CD14-positive monocyte (primary cell): ENCODE results near the gene SCCPDH. TPM values are rescaled to one million over a fixed set of nuclear protein-coding genes. Genes with fewer than 3 reads are reported as not detected.
A peak's percentile ranks its signal among the peaks of the same experiment; 100 is the strongest.

ENCODE experiments used
- DNase-seq, 3 donors: peaks; one replicate each; pipeline ENCODE4 v3.0.0-alpha.2; 2011 to 2022
- H2AFZ ChIP-seq: 2 replicates; pipeline ENCODE4 v1.6.0; 2012; ENCODE audit warnings: mild to moderate bottlenecking, low read depth, low read length, inconsistent platforms; ENCODE audit not compliant: insufficient read depth, poor library complexity, severe bottlenecking
- H3K27ac ChIP-seq, 2 donors: 1 replicate in 1 of 2; 2 replicates in 1 of 2; pipeline ENCODE4 v1.5.1; 2012 to 2013; ENCODE audit warnings: low read length in 2 of 2, control low read depth in 1 of 2, inconsistent platforms in 1 of 2, low read depth in 1 of 2, mild to moderate bottlenecking in 1 of 2
- H3K27me3 ChIP-seq, 2 donors: one replicate each; pipeline versions ENCODE4 v1.6.0 to v1.6.1; 2011 to 2013; ENCODE audit warnings: low read length in 2 of 2; ENCODE audit not compliant: control insufficient read depth in 2 of 2, insufficient read depth in 2 of 2
- H3K36me3 ChIP-seq, 2 donors: replicated peaks in 1 of 2; 1 replicate in 1 of 2; 2 replicates in 1 of 2; pipeline versions ENCODE4 v1.5.1 to v1.6.1; 2012 to 2013; ENCODE audit warnings: low read length in 2 of 2, control low read depth in 1 of 2, inconsistent platforms in 1 of 2, mild to moderate bottlenecking in 1 of 2; ENCODE audit not compliant: insufficient read depth in 2 of 2, control insufficient read depth in 1 of 2
- H3K4me1 ChIP-seq, 2 donors: 1 replicate in 1 of 2; 2 replicates in 1 of 2; pipeline versions ENCODE4 v1.5.1 to v1.6.1; 2012 to 2013; ENCODE audit warnings: low read length in 2 of 2, control low read depth in 1 of 2, inconsistent platforms in 1 of 2, mild to moderate bottlenecking in 1 of 2, moderate library complexity in 1 of 2; ENCODE audit not compliant: insufficient read depth in 2 of 2, control insufficient read depth in 1 of 2
- H3K4me2 ChIP-seq: replicated peaks from 2 replicates; pipeline ENCODE3; 2012; ENCODE audit warnings: low read length, moderate library complexity, mild to moderate bottlenecking; ENCODE audit not compliant: poor library complexity, severe bottlenecking; ENCODE audit errors: extremely low read depth
- H3K4me3 ChIP-seq, 3 experiments: fragments of 200-600 bp in 1 of 3; sonication (generic) in 1 of 3; replicated peaks in 1 of 3; 1 replicate in 2 of 3; 2 replicates in 1 of 3; pipeline ENCODE4 v1.5.1; 2011 to 2013; ENCODE audit warnings: low read length in 3 of 3, mild to moderate bottlenecking in 3 of 3, control low read depth in 2 of 3, low read depth in 2 of 3, inconsistent platforms in 1 of 3, moderate library complexity in 1 of 3
- H3K79me2 ChIP-seq: 2 replicates; pipeline ENCODE4 v1.6.0; 2012; ENCODE audit warnings: mild to moderate bottlenecking, control low read depth, inconsistent platforms, low read length, moderate library complexity; ENCODE audit not compliant: insufficient read depth
- H3K9ac ChIP-seq: 2 replicates; pipeline ENCODE4 v1.6.0; 2017; ENCODE audit warnings: low read length, mild to moderate bottlenecking; ENCODE audit not compliant: insufficient read depth, poor library complexity, severe bottlenecking
- H3K9me3 ChIP-seq, 2 donors: replicated peaks in 1 of 2; 1 replicate in 1 of 2; 2 replicates in 1 of 2; pipeline versions ENCODE4 v1.5.1 to v1.6.1; 2012 to 2013; ENCODE audit warnings: low read length in 2 of 2, control low read depth in 1 of 2; ENCODE audit not compliant: control insufficient read depth in 1 of 2, insufficient read depth in 1 of 2
- H4K20me1 ChIP-seq: 2 replicates; pipeline ENCODE4 v1.6.0; 2012; ENCODE audit warnings: mild to moderate bottlenecking, low read length, control low read depth, moderate library complexity; ENCODE audit not compliant: insufficient read depth
- H3K27ac Mint-ChIP-seq, 7 donors: one replicate each; pipeline ENCODE4 v1.8.0; 2020; ENCODE audit warnings: mild to moderate bottlenecking in 7 of 7, mixed read lengths in 7 of 7, moderate library complexity in 6 of 7, inconsistent platforms in 2 of 7
- H3K27me3 Mint-ChIP-seq, 3 donors: one replicate each; pipeline ENCODE4 v1.8.0; 2021 to 2022; ENCODE audit warnings: low read depth in 3 of 3, mild to moderate bottlenecking in 3 of 3, mixed read lengths in 3 of 3, moderate library complexity in 3 of 3, inconsistent platforms in 1 of 3
- H3K36me3 Mint-ChIP-seq, 2 donors: one replicate each; pipeline ENCODE4 v1.8.0; 2020; ENCODE audit warnings: mixed read lengths in 2 of 2, inconsistent platforms in 1 of 2, mild to moderate bottlenecking in 1 of 2
- H3K4me1 Mint-ChIP-seq: one replicate; pipeline ENCODE4 v1.8.0; 2020; ENCODE audit warnings: mild to moderate bottlenecking, mixed read lengths
- H3K4me3 Mint-ChIP-seq, 2 donors: one replicate each; pipeline ENCODE4 v1.8.0; 2020; ENCODE audit warnings: mild to moderate bottlenecking in 2 of 2, mixed read lengths in 2 of 2, moderate library complexity in 1 of 2
- H3K9me3 Mint-ChIP-seq, 7 donors: one replicate each; pipeline ENCODE4 v1.8.0; 2020 to 2022; ENCODE audit warnings: mixed read lengths in 7 of 7, mild to moderate bottlenecking in 6 of 7, moderate library complexity in 6 of 7, inconsistent platforms in 2 of 7
- WGBS: methylation state at CpG from one replicate; pipeline ENCODE4 v1.1.5; 2013; ENCODE audit warnings: missing lambda C conversion rate; ENCODE audit not compliant: insufficient coverage; 5-methylcytosine and 5-hydroxymethylcytosine counted together
- intact Hi-C, 2 donors: fragments of 100-400 bp; cut with micrococcal nuclease; formaldehyde crosslinking; loops; one replicate each; pipeline versions ENCODE4 v1.15.0 to v1.15.1; 2023
- polyA plus RNA-seq, 3 donors: library from polyadenylated mRNA; depleted of rRNA in 1 of 3; unstranded in 2 of 3; stranded (reverse) in 1 of 3; fragments of 300-500 nt in 2 of 3; fragments of >200 nt in 1 of 3; fragmentation: Illumina TruSeq in 2 of 3; gene quantifications; 1 replicate in 2 of 3; 2 replicates in 1 of 3; pipeline ENCODE4 v1.2.3, GENCODE V29; 2012 to 2021
- TF ChIP-seq, protein P1 (sequence below): fragments of 200-600 bp; IDR thresholded peaks from one replicate; pipeline ENCODE4 v1.8.0; 2022; ENCODE audit warnings: antibody characterized with exemption, mild to moderate bottlenecking

Gene SCCPDH
- polyA plus RNA-seq, 3 donors = 7.3 to 25.3 (median 22.7) TPM

DNA sequence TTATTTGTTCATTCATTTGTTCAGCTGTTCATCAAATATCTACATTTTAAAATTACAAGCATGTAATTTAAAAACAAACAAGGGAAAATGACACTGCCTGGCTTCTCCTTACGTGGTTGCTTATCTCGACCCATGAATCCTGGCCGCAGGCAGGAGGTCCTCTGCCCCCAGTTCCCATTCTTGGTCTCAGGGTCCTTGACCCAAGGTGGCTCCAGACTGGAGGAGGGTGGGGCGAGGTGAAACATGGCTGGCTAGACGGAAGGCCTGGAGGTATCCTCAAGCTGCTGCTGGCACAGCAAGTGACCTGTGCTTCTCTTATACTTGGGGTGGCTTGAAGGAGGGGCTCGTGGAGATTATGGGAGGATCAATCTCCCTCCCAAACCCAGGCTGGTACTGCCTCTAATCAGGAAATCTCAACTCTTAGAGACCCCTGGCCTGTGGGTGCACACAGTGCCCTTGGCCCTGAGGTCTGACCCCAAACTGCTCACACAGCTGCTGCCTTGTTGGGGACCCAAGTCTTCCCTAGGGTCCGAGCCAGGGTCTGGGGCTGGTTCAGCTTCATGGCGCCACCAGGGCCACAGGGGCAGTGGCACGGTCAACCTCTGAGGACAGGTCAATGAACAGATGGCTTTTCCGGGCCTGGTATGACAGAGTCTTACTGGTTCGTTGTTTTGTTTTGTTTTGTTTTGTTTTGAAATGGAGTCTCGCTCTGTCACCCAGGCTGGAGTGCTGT is 63.7 kb downstream of the SCCPDH start:
- Histone ChIP-seq H3K4me2 (no peak overlapping the region), H3K4me1 (peaks cover 14 to 23% of the 10 kb centered on the region in 2 donors), H3K27ac (no peak overlapping the region), H4K20me1 (no peaks in the 10 kb centered on the region), H3K27me3 (no peaks in the 10 kb centered on the region), H3K9ac (no peak overlapping the region), H3K4me3 (no peak overlapping the region), H3K36me3 (no peaks in the 10 kb centered on the region), H2AFZ (no peak overlapping the region), H3K9me3 (peaks cover 5 to 6% of the 10 kb centered on the region in 2 donors), H3K79me2 (no peaks in the 10 kb centered on the region)
- H3K27me3 Mint-ChIP-seq = peaks cover 2 to 7% (median 6%) of the 10 kb centered on the region in 3 donors
- H3K4me1 Mint-ChIP-seq = peaks cover 27% of the 10 kb centered on the region
- TF ChIP-seq, protein P1, sequence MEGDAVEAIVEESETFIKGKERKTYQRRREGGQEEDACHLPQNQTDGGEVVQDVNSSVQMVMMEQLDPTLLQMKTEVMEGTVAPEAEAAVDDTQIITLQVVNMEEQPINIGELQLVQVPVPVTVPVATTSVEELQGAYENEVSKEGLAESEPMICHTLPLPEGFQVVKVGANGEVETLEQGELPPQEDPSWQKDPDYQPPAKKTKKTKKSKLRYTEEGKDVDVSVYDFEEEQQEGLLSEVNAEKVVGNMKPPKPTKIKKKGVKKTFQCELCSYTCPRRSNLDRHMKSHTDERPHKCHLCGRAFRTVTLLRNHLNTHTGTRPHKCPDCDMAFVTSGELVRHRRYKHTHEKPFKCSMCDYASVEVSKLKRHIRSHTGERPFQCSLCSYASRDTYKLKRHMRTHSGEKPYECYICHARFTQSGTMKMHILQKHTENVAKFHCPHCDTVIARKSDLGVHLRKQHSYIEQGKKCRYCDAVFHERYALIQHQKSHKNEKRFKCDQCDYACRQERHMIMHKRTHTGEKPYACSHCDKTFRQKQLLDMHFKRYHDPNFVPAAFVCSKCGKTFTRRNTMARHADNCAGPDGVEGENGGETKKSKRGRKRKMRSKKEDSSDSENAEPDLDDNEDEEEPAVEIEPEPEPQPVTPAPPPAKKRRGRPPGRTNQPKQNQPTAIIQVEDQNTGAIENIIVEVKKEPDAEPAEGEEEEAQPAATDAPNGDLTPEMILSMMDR = no peak
- DNase-seq = no peak
- no peak overlapping the region for H3K27ac Mint-ChIP-seq
- 91% methylated on average over 10 of the region's 12 CpGs for WGBS
- intact Hi-C loops = no loop called here
- no peaks in the 10 kb centered on the region for H3K36me3 Mint-ChIP-seq
- peaks cover 2 to 12% (median 8%) of the 10 kb centered on the region in 7 donors for H3K9me3 Mint-ChIP-seq
- H3K4me3 Mint-ChIP-seq = no peak overlapping the region

DNA sequence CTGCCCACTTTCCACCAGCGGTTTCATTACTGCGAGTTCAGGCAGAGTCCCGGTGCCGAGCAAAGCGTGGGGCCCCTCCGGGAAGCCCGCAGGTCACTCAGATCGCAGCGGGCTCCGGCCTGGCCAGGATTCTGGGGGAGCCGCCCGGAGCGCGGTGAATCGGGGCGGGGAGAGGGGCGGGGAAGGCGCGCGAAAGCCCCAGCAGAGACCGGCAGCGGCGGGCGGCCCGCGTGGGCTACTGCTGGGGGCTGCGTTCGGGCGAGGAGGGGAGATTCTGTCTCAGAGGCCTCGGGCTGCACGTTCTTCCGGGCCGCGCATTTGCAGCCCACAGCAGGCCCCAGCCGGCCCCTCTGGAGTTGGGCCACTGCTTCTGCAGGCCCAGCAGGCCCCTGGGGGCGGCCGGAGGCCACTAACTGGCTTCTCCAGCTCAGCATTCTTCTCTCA is 64.7 kb downstream of the SCCPDH start:
- Histone ChIP-seq H3K9ac (peak overlapping the region; percentile 69), H3K9me3 (peaks cover 5 to 6% of the 10 kb centered on the region in 2 donors), H3K27me3 (no peaks in the 10 kb centered on the region), H3K36me3 (no peaks in the 10 kb centered on the region), H3K4me2 (peak overlapping the region; percentile 74), H4K20me1 (no peaks in the 10 kb centered on the region), H3K4me3 (peak overlapping the region in 2 of 3 experiments; percentile 11 to 59), H3K79me2 (no peaks in the 10 kb centered on the region), H3K27ac (no peak overlapping the region), H3K4me1 (peaks cover 14 to 22% of the 10 kb centered on the region in 2 donors), H2AFZ (peak overlapping the region; percentile 81)
- H3K36me3 Mint-ChIP-seq = no peaks in the 10 kb centered on the region
- peak overlapping the region in 2 of 7 donors; percentile 54 to 66 for H3K27ac Mint-ChIP-seq
- peaks cover 31% of the 10 kb centered on the region for H3K4me1 Mint-ChIP-seq
- peaks cover 2 to 12% (median 8%) of the 10 kb centered on the region in 7 donors for H3K9me3 Mint-ChIP-seq
- intact Hi-C loops = no loop called here
- TF ChIP-seq, protein P1 = no peak
- 3% methylated on average over 37 of the region's 37 CpGs for WGBS
- no peak for DNase-seq
- H3K27me3 Mint-ChIP-seq = peaks cover 2 to 7% (median 6%) of the 10 kb centered on the region in 3 donors
- H3K4me3 Mint-ChIP-seq = peak overlapping the region; percentile 53 to 77
